HG03060 (cell line): Measurements from ENCODE around the gene WNT7B.

Source experiments
- ATAC-seq: cut with Tn5 transposase; IDR thresholded peaks from one replicate; pipeline ENCODE4 v1.9.1; 2021; ENCODE audit warnings: low read depth, moderate number of reproducible peaks; ENCODE audit not compliant: unreplicated experiment

WNT7B gene

DNA sequence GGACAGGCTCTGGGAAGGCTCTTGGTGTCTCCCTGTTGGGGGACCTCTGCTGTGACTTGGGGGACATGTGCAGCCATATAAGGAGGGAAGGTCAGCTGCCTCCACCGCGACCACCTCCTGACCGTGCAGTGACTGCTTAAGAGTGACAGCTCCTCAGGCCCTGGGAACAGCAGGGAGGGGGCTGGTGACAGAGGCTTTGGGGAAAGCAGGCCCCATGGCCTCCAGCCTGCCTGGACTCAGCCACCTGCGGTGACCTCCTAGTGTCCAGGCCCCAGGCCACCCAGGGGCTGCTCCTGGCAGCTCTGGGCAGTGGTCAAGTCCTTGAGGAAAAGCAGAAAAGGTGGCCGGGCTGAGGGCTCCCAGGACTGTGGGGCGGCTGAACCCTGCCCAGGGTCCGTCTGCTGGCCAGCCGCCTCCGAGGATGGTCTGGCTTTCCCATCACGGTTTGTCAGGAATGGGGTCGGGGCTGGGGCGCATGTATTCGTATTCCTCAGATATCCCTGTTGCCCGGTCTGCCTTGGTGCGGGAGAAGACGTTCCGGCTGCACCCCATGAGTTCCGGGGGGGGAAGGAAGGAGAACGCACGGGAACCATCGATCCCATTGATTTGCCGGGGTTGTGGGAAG is 96.8 kb downstream of the WNT7B start:
- ATAC-seq: no peak

DNA sequence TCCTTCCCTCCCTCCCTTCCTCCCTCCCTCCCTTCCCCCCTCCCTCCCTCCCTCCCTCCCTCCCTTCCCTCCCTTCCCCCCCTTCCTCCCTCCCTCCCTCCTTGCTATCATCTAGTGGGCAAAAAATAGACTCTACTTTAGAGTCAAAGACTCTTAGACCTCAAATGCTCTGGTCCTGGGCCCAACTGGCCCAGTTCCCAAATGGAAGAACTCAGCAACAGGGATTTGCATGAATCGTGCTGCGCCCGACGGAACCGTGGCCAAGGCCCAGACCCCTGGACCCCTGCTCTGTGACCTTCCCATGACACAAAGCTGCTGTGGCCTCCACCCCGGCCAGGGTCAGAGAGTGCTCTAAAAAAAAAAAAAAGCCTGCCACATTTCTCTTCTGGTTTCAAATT is 97.4 kb downstream of the WNT7B start:
- no peak for ATAC-seq

DNA sequence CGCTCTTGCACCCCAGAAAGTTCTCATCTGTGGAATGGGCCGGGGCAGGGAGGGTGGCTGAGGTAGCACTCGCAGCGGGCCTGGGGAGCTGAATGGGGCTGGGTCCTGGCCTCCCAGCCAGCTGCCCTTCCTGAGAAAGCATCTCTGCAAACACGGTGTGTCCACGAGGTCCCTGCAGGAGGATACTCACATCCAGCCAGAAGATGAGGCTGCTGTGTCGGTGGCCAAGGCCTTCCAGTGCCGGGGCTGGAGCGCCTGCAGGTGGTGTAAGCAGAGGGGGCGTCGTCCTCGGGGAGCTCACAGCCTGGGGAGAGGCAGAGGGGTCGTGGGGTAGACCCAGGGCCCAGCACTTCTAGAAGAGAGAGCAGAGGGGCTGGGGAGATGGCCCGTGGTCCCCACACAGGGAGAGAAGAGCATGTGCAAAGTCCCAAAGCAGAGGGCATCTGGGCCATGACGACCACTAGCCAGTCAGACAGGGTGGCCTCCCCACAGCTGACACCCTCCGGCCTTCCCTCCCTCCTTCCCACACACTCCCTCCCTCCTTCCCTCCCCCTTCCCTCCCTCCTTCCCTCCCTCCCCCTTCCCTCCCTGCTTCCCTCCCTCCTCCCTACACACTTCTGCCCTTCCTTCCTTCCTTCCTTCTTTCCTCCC is 97.9 kb downstream of the WNT7B start:
- no peak for ATAC-seq

DNA sequence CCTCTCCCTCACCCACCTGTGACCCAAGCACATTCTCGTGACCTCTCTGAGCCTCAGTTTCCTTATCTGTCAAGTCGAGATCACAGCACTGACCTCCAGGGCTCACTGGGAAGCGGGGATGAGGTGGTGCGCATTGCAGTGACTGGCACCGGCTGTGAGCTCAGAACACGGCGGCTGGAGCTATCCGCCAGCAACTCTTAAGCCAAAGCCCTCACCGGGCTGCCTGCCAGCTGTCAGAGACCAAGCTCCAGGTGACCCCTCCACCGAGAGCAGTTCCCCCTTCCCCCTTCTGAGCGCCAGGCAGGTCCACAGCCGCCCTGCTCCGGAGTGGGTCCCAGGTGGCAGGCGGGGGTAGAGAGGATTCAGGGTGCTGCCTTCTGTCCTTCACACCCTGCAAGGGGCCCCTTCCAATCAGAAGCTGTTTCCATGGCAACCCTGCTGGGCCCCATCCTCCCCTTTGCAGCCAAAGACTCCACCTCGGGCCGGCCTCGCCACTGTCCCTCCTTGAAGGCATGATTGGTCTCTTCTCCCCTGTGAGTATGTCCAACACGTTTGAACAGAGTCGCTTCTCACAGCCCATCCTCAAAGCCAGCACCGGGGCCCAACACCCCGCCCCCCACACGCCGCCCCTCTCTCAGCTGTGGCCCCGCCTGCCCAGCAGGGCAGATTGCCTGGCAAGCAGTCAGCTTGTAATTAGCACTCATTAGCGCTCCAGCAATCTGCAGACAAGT is 98.7 kb downstream of the WNT7B start:
- no peak for ATAC-seq

DNA sequence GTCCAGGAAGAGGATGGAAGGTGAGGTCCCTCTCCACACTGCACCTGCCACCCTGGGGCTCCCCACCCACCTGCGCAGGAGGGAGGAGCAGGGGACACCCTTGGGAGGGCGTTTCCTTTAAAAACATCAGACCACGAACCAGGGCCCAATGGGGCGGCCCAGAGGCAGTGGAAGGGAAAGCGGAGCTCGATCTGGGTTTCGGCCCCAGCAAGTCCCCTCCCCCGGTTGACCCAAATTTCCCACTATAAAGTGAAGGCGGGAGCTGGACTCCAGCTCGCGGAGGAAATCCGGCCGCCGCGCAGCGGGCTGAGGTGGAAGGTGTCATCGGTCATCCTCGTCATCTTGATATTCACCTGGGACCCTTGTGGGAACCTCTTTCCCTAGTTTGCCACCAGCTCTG is 99.3 kb downstream of the WNT7B start:
- no peak for ATAC-seq

DNA sequence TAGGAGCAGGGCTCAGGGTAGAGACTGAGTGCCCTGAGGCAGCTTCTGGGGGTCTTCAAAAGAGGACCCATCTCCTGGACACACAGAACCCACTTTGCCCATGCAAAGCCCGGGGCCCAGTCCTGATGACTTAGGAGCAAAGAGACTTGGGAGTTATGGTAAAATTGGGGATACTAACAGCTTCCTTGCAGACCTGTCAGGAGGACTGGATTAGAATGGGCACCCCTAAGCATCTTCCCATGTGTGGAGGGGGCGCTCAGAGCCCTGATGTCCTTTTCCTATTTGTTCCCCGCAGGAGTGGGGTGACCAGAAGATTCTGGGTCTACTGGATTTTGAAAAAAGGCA is 100.0 kb downstream of the WNT7B start:
- ATAC-seq: no peak

DNA sequence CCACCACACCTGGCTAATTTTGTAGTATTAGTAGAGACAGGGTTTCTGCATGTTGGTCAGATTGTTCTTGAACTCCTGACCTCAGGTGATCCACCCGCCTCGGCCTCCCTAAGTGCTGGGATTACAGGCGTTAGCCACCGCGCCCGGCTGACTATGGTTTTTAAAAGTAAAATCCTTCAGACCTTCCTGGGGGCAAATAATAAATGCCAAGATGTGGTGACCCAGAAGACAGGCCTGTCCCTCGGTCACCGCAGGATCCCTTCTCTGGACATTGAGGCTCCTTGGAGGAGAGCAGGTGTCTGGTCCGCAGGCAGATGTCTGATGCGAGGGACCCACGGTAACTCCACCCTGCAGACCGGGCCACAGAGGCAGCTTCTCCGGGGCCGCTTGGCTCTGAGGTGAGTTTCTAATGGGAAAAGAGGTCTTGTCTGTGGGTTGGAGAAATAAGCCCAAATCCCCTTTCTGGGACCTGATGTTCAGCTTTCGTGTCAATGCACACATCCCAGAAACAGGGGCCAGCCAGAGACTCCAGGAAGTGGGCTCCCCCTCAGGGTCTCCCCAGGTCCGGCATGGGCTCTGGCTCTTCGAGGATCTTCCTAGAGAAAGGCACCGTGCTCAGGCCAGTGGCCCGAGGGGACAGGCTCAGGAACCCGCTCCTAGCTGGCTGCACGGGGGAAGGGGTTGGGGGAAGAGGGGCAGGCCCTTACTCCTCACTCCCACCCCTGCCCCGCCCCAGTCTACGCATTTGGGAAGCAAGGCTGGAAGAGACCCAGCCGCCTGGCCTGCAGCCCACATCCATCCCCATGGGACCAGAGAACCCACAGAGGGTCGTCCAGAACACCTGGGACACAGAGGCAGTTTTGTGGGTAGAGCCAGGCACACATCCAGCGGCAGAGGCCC is 100.6 kb downstream of the WNT7B start:
- ATAC-seq: no peak

DNA sequence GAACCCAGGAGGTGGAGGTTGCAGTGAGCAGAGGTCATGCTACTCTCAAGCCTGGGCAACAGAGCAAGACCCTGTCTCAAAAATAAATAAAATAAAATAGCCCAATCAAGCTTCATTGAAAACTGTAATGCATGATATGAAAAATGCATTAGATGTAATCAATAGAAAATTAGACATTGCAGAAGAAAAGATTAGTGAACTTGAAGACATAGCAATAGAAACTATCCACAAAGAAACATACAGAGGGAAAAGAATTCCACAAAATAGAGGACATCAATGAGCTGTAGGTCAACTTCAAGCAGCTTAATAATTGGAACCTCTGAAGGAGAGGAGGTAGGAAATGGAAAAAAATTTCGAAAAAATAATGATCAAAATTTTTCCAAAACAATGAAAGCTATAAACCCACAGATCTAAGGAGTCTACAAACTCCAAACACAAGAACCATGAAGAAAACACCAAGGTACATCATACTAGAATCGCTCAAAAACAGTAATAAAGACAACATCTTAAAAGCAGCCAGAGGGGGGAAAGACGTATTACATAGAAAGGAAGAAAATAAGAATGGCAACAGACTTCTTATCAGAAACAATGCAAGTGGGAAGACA is 104.2 kb downstream of the WNT7B start:
- ATAC-seq: no peak

DNA sequence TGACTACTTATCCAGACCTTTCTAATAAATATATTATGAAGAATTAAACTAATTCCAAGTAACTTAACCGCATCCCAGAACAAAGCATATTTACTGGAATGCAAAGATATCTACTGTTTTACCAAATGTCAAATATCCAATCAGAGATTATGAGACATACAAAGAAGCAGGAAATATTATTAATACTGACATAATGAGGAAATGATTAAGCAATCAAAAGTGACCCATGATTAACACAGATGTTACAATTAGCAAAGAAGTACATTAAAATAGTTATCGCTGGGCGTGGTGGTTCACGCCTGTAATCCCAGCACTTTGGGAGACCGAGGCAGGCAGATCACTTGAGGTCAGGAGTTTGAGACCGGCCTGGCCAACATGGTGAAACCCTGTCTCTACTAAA is 105.2 kb downstream of the WNT7B start:
- no peak for ATAC-seq
